GM18907 (cell line): ENCODE measurements around the gene KIAA0513.

Source experiments
- ATAC-seq: cut with Tn5 transposase; IDR thresholded peaks from one replicate; pipeline ENCODE4 v1.9.1; 2021; ENCODE audit warnings: mild to moderate bottlenecking, moderate library complexity; ENCODE audit not compliant: unreplicated experiment

KIAA0513 gene

GRCh38 chr16:85066346-85066885 is 38.8 kb downstream of the KIAA0513 start:
- ATAC-seq: no peak

- ATAC-seq: no peak
Observed at GRCh38 chr16:85067024-85067423, 39.4 kb downstream of the KIAA0513 start.

- ATAC-seq: no peak
Observed at GRCh38 chr16:85067426-85067825, 39.8 kb downstream of the KIAA0513 start.

- ATAC-seq: no peak
Observed at GRCh38 chr16:85068746-85069145, 41.2 kb downstream of the KIAA0513 start.

GRCh38 chr16:85069171-85069570 is 41.6 kb downstream of the KIAA0513 start:
- no peak for ATAC-seq

GRCh38 chr16:85072076-85072860 is 44.7 kb downstream of the KIAA0513 start:
- ATAC-seq: no peak

GRCh38 chr16:85072947-85073346 is 45.4 kb downstream of the KIAA0513 start:
- ATAC-seq: no peak

- ATAC-seq: no peak
Observed at GRCh38 chr16:85074225-85074914, 46.8 kb downstream of the KIAA0513 start.

GRCh38 chr16:85075236-85075924 is 47.8 kb downstream of the KIAA0513 start:
- no peak for ATAC-seq

GRCh38 chr16:85077039-85077438 is 49.4 kb downstream of the KIAA0513 start:
- ATAC-seq: no peak

- ATAC-seq: no peak
Observed at GRCh38 chr16:85077576-85078125, 50.1 kb downstream of the KIAA0513 start.

GRCh38 chr16:85078226-85078625 is 50.6 kb downstream of the KIAA0513 start:
- ATAC-seq: no peak

- no peak for ATAC-seq
Observed at GRCh38 chr16:85078952-85079351, 51.4 kb downstream of the KIAA0513 start.

GRCh38 chr16:85079785-85080570 is 52.4 kb downstream of the KIAA0513 start:
- no peak for ATAC-seq

GRCh38 chr16:85081038-85081437 is 53.4 kb downstream of the KIAA0513 start:
- no peak for ATAC-seq

GRCh38 chr16:85081765-85082164 is 54.2 kb downstream of the KIAA0513 start:
- ATAC-seq: no peak

- ATAC-seq: no peak
Observed at GRCh38 chr16:85082173-85083050, 54.8 kb downstream of the KIAA0513 start.

GRCh38 chr16:85083051-85083639 is 55.5 kb downstream of the KIAA0513 start:
- no peak for ATAC-seq
